ENCODE results near the gene TRNT1.

The TRNT1 gene

GRCh38 chr3:3113042-3113709 lies 13.6 kb upstream of the TRNT1 start:
- DNase-seq = no peak

- DNase-seq = no peak
These were observed 9.1 kb upstream of the TRNT1 start for GRCh38 chr3:3117651-3118050.

- no peak for DNase-seq
These were observed 7.3 kb upstream of the TRNT1 start for GRCh38 chr3:3119393-3119851.

- no peak for DNase-seq
These were observed 763 bp upstream of the TRNT1 start for GRCh38 chr3:3125977-3126376.

GRCh38 chr3:3127432-3128010 lies 781 bp downstream of the TRNT1 start:
- peak in 1 of 2 experiments; percentile 5 for DNase-seq

- DNase-seq = no peak
These were observed 2.8 kb downstream of the TRNT1 start for GRCh38 chr3:3129579-3129978.

GRCh38 chr3:3133500-3133899 lies 6.8 kb downstream of the TRNT1 start:
- no peak for DNase-seq

- no peak for DNase-seq
These were observed 8.2 kb downstream of the TRNT1 start for GRCh38 chr3:3134750-3135448.

- no peak for DNase-seq
These were observed 10.8 kb downstream of the TRNT1 start for GRCh38 chr3:3137526-3137925.

GRCh38 chr3:3141939-3142338 lies 15.2 kb downstream of the TRNT1 start:
- DNase-seq = no peak

GRCh38 chr3:3145831-3146230 lies 19.1 kb downstream of the TRNT1 start:
- no peak for DNase-seq

GRCh38 chr3:3149560-3149959 lies 22.8 kb downstream of the TRNT1 start:
- no peak for DNase-seq

GRCh38 chr3:3151513-3151912 lies 24.8 kb downstream of the TRNT1 start:
- DNase-seq = no peak

GRCh38 chr3:3154879-3155610 lies 28.3 kb downstream of the TRNT1 start:
- DNase-seq = no peak

- no peak for DNase-seq
These were observed 30.7 kb downstream of the TRNT1 start for GRCh38 chr3:3157484-3157883.

GRCh38 chr3:3160826-3161225 lies 34.1 kb downstream of the TRNT1 start:
- no peak for DNase-seq

GRCh38 chr3:3165241-3165640 lies 38.5 kb downstream of the TRNT1 start:
- no peak for DNase-seq

GRCh38 chr3:3165650-3166049 lies 38.9 kb downstream of the TRNT1 start:
- DNase-seq = no peak

- DNase-seq = peak in 1 of 2 experiments; percentile 0
These were observed 44.3 kb downstream of the TRNT1 start for GRCh38 chr3:3170998-3171397.

- DNase-seq = no peak
These were observed 45.9 kb downstream of the TRNT1 start for GRCh38 chr3:3172627-3173026.

GRCh38 chr3:3177861-3178497 lies 51.2 kb downstream of the TRNT1 start:
- DNase-seq = no peak

GRCh38 chr3:3178498-3179328 lies 52.0 kb downstream of the TRNT1 start:
- no peak for DNase-seq
